HCT116 (cell line): ENCODE data around the gene CHD1L. TPM values are rescaled to one million over a fixed set of nuclear protein-coding genes. Genes with fewer than 3 reads are reported as not detected.

Experiments
- ATAC-seq: fragments of 200-7000 bp; cut with Tn5 transposase; 2 replicates; pipeline ENCODE4 v1.9.1; 2020; ENCODE audit warnings: mild to moderate bottlenecking, moderate library complexity
- BruUV-seq: library from RNA; stranded (reverse); fragments of 400-500 nt; replicated peaks from 2 replicates; lab custom pipeline; 2021; lab: Mats Ljungman, UMichigan
- CTCF ChIA-PET: fragments of 300-600 bp; sonication (Branson Sonifier 250); formaldehyde crosslinking; loops from one replicate; lab custom pipeline; 2021; ENCODE audit warnings: antibody characterized with exemption; lab: Charles Lee
- POLR2A ChIA-PET: fragments of 300-600, 350-600 bp; sonication (Branson Sonifier 250); formaldehyde crosslinking; loops from one replicate; lab custom pipeline; 2021; ENCODE audit warnings: antibody characterized with exemption; lab: Charles Lee
- RAD21 ChIA-PET, 2 experiments: fragments of 300-600 bp; sonication (Branson Sonifier 250); formaldehyde crosslinking; loops; one replicate each; lab custom pipeline; 2023; ENCODE audit warnings: low total read pairs in 2 of 2; ENCODE audit not compliant: uncharacterized antibody in 2 of 2, unreplicated experiment in 2 of 2, low non-redundant PET in 1 of 2; lab: Charles Lee
- DNase-seq: peaks from one replicate; pipeline ENCODE4 v3.0.0-alpha.2; 2010; ENCODE audit warnings: low read depth, low spot score
- H2AFZ ChIP-seq: fragments of 200-600 bp; shearing (Covaris generic), sonication (generic); 2 replicates; pipeline ENCODE4 v1.6.1; 2017; ENCODE audit warnings: low read depth, mixed run types, mixed read lengths, antibody characterized with exemption, low read length; ENCODE audit not compliant: poor library complexity, severe bottlenecking
- H3K27ac ChIP-seq: 2 replicates; pipeline ENCODE4 v1.5.1; 2012; ENCODE audit warnings: low read depth, low read length
- H3K27me3 ChIP-seq: fragments of 200-600 bp; sonication (generic); 2 replicates; pipeline ENCODE4 v1.6.1; 2016; ENCODE audit warnings: mixed run types, low read length, mixed read lengths; ENCODE audit not compliant: insufficient read depth
- H3K36me3 ChIP-seq, 2 experiments: fragments of 200-500 bp in 1 of 2; fragments of 200-600 bp in 1 of 2; sonication (Bioruptor generic) in 1 of 2; sonication (generic) in 1 of 2; 2 replicates each; pipeline versions ENCODE4 v1.5.1 to v1.6.1; 2014 to 2016; ENCODE audit warnings: low read length in 2 of 2, inconsistent platforms in 1 of 2, mixed read lengths in 1 of 2, mixed run types in 1 of 2; ENCODE audit not compliant: insufficient read depth in 2 of 2, control insufficient read depth in 1 of 2
- H3K4me1 ChIP-seq, 2 experiments: fragments of 200-600 bp in 1 of 2; sonication (generic) in 1 of 2; 2 replicates each; pipeline versions ENCODE4 v1.5.1 to v1.6.1; 2012 to 2017; ENCODE audit warnings: low read length in 2 of 2, inconsistent platforms in 1 of 2, mild to moderate bottlenecking in 1 of 2, mixed read lengths in 1 of 2, mixed run types in 1 of 2, moderate library complexity in 1 of 2; ENCODE audit not compliant: insufficient read depth in 2 of 2, control insufficient read depth in 1 of 2
- H3K4me2 ChIP-seq: fragments of 200-600 bp; sonication (generic); 2 replicates; pipeline ENCODE4 v1.6.1; 2017; ENCODE audit warnings: mixed run types, low read length, mixed read lengths
- H3K4me3 ChIP-seq, 2 experiments: fragments of 200-600 bp in 1 of 2; sonication (generic) in 1 of 2; replicated peaks in 1 of 2; 2 replicates each; pipeline ENCODE4 v1.5.1; 2011 to 2016; ENCODE audit warnings: low read length in 2 of 2, control low read depth in 1 of 2, low read depth in 1 of 2, mild to moderate bottlenecking in 1 of 2, mixed read lengths in 1 of 2, mixed run types in 1 of 2
- H3K79me2 ChIP-seq: fragments of 200-600 bp; sonication (generic); 2 replicates; pipeline ENCODE4 v1.6.1; 2017; ENCODE audit warnings: mild to moderate bottlenecking, mixed run types, low read length, moderate library complexity, mixed read lengths; ENCODE audit not compliant: insufficient read depth
- H3K9ac ChIP-seq: fragments of 200-600 bp; sonication (generic); 2 replicates; pipeline ENCODE4 v1.6.1; 2016; ENCODE audit warnings: low read length, mixed read lengths
- H3K9me2 ChIP-seq: fragments of 200-600 bp; sonication (generic), shearing (Covaris generic); 2 replicates; pipeline ENCODE4 v1.6.1; 2017; ENCODE audit warnings: mixed run types, mild to moderate bottlenecking, moderate library complexity; ENCODE audit not compliant: insufficient read depth
- H3K9me3 ChIP-seq, 2 experiments: fragments of 200-500 bp in 1 of 2; fragments of 200-600 bp in 1 of 2; sonication (Bioruptor generic) in 1 of 2; sonication (generic) in 1 of 2; 2 replicates each; pipeline ENCODE4 v1.6.1; 2014 to 2017; ENCODE audit warnings: low read length in 2 of 2, mixed read lengths in 2 of 2, inconsistent platforms in 1 of 2, low read depth in 1 of 2, mild to moderate bottlenecking in 1 of 2, mixed run types in 1 of 2, moderate library complexity in 1 of 2; ENCODE audit not compliant: control insufficient read depth in 1 of 2, insufficient read depth in 1 of 2
- H4K20me1 ChIP-seq: fragments of 200-600 bp; sonication (generic), shearing (Covaris generic); 2 replicates; pipeline ENCODE4 v1.6.1; 2017; ENCODE audit warnings: mixed run types, mild to moderate bottlenecking, moderate library complexity; ENCODE audit not compliant: insufficient read depth
- CBX3 ChIP-seq: IDR thresholded peaks from 2 replicates; pipeline ENCODE4 v1.6.1; 2012; ENCODE audit warnings: low read depth
- CEBPB ChIP-seq: IDR thresholded peaks from 2 replicates; pipeline ENCODE4 v1.6.1; 2012; ENCODE audit warnings: low read depth
- ELF1 ChIP-seq: IDR thresholded peaks from 2 replicates; pipeline ENCODE4 v1.6.1; 2012; ENCODE audit warnings: low read depth, borderline replicate concordance
- EZH2 ChIP-seq: fragments of 200-600 bp; sonication (generic); IDR thresholded peaks from 2 replicates; pipeline ENCODE4 v1.6.1; 2017; ENCODE audit warnings: antibody characterized with exemption, mixed run types
- JUND ChIP-seq: IDR thresholded peaks from 2 replicates; pipeline ENCODE4 v1.6.1; 2012
- MAX ChIP-seq: IDR thresholded peaks from 2 replicates; pipeline ENCODE4 v1.6.1; 2012
- POLR2A ChIP-seq: IDR thresholded peaks from 2 replicates; pipeline ENCODE4 v1.7.0; 2011; ENCODE audit warnings: borderline replicate concordance; ENCODE audit not compliant: insufficient read depth, insufficient read length; ENCODE audit errors: extremely low read depth
- POLR2AphosphoS5 ChIP-seq: IDR thresholded peaks from 2 replicates; pipeline ENCODE4 v1.6.1; 2011; ENCODE audit warnings: mild to moderate bottlenecking, low read depth, low read length, moderate library complexity
- RAD21 ChIP-seq: IDR thresholded peaks from 2 replicates; pipeline ENCODE4 v1.6.1; 2012; ENCODE audit warnings: low read depth, mild to moderate bottlenecking
- SIN3A ChIP-seq: IDR thresholded peaks from 2 replicates; pipeline ENCODE4 v1.6.1; 2012; ENCODE audit warnings: low read depth
- SRF ChIP-seq: IDR thresholded peaks from 2 replicates; pipeline ENCODE4 v1.6.1; 2012; ENCODE audit warnings: low read depth
- TCF7L2 ChIP-seq: IDR thresholded peaks from 2 replicates; pipeline ENCODE4 v1.7.0; 2011; ENCODE audit warnings: borderline replicate concordance, inconsistent platforms; ENCODE audit not compliant: insufficient read depth, insufficient read length; ENCODE audit errors: extremely low read depth
- ZNF274 ChIP-seq: fragments of 200-500 bp; sonication (Bioruptor generic); IDR thresholded peaks from 2 replicates; pipeline ENCODE4 v1.6.1; 2014; ENCODE audit warnings: mild to moderate bottlenecking, low read depth, low read length, inconsistent platforms
- intact Hi-C: fragments of 100-400 bp; cut with micrococcal nuclease; formaldehyde crosslinking; loops from 2 replicates; pipeline ENCODE4 v1.10.0; 2022
- total RNA-seq: library from RNA; stranded (reverse); gene quantifications from one replicate; pipeline ENCODE4 v1.2.1, GENCODE V29; 2021; ENCODE audit not compliant: unreplicated experiment

Gene CHD1L
- total RNA-seq, 1 experiment from 2014 or later = 52.0 TPM

- no peak for TF ChIP-seq EZH2
- TF ChIP-seq SRF = no peak
- TF ChIP-seq MAX = no peak
These were observed 5.3 kb upstream of the CHD1L start (continued) for GRCh38 chr1:147236959-147237791.

GRCh38 chr1:147238053-147238902, 4.2 kb upstream of the CHD1L start:
- no peak overlapping the region for H3K4me2 ChIP-seq
- H2AFZ ChIP-seq = no peak overlapping the region
- H3K4me3 ChIP-seq = no peak overlapping the region
- H4K20me1 ChIP-seq = no peaks in the 10 kb centered on the region; the same call in 1 of the 2 replicates
- ChIA-PET CTCF (no interaction called here), RAD21 (no interaction called here), POLR2A (no interaction called here)
- no peak overlapping the region for H3K9ac ChIP-seq
- DNase-seq (no peak), ATAC-seq (no peak)
- intact Hi-C loops = no loop called here
- BruUV-seq = no TSS peak
- no peaks in the 10 kb centered on the region for H3K9me2 ChIP-seq
- no peaks in the 10 kb centered on the region; a peak in 1 of 4 replicates for H3K9me3 ChIP-seq
- H3K27me3 ChIP-seq = no peaks in the 10 kb centered on the region
- H3K27ac ChIP-seq = no peak overlapping the region
- peaks cover 3% of the 10 kb centered on the region for H3K79me2 ChIP-seq
- H3K36me3 ChIP-seq = no peaks in the 10 kb centered on the region
- peaks cover 5 to 6% of the 10 kb centered on the region in 2 experiments; a peak in 3 of 4 replicates for H3K4me1 ChIP-seq
- no peak for TF ChIP-seq EZH2
- TF ChIP-seq TCF7L2 = no peak
- no peak for TF ChIP-seq SIN3A
- TF ChIP-seq JUND = no peak
- no peak for TF ChIP-seq MAX
- no peak for TF ChIP-seq ELF1
- no peak for TF ChIP-seq CEBPB
- no peak for TF ChIP-seq POLR2AphosphoS5
- TF ChIP-seq RAD21 = no peak
- TF ChIP-seq SRF = no peak
- no peak for TF ChIP-seq POLR2A
- TF ChIP-seq ZNF274 = no peak
- no peak for TF ChIP-seq CBX3
- TF ChIP-seq, all 23 proteins: peak for 0
